GM12891 (cell line): ENCODE measurements around the gene FAM241A.

Experiments
- PAX5 ChIP-seq: IDR thresholded peaks from 2 replicates; pipeline ENCODE4 v1.6.1; 2011; ENCODE audit warnings: low read length, moderate library complexity, mild to moderate bottlenecking; ENCODE audit not compliant: insufficient read depth, severe bottlenecking
- POLR2A ChIP-seq: IDR thresholded peaks from 2 replicates; pipeline ENCODE4 v1.6.1; 2011; ENCODE audit warnings: low read depth, low read length, control low read depth
- POLR2AphosphoS5 ChIP-seq: IDR thresholded peaks from 2 replicates; pipeline ENCODE4 v1.6.1; 2011; ENCODE audit warnings: low read depth, low read length, control low read depth
- TAF1 ChIP-seq: IDR thresholded peaks from 2 replicates; pipeline ENCODE4 v1.6.1; 2011; ENCODE audit warnings: low read depth, low read length, control low read depth

GRCh38 chr4:112214390-112215264 lies 69.4 kb downstream of the FAM241A start:
- TF ChIP-seq TAF1 = no peak
- TF ChIP-seq POLR2AphosphoS5 = no peak
- TF ChIP-seq PAX5 = no peak
- TF ChIP-seq POLR2A = no peak
